Activated naive CD4-positive, alpha-beta T cell treated with anti-CD3 and anti-CD28 coated beads, Interleukin-2, amount 50 U/mL, for 72 hours (primary cell): ENCODE measurements around the gene SYK. TPM values are rescaled to one million over a fixed set of nuclear protein-coding genes. Genes with fewer than 3 reads are reported as not detected.

Experiments used
- ATAC-seq, 2 donors: fragments of 150-1000 bp; cut with Tn5 transposase; 2 replicates each; pipeline ENCODE4 v1.10.0; 2021; ENCODE audit warnings: mild to moderate bottlenecking in 2 of 2, moderate library complexity in 2 of 2
- DNase-seq, 2 donors: peaks; one replicate each; pipeline ENCODE4 v3.0.0; 2021 to 2022; ENCODE audit warnings: low spot score in 2 of 2
- H3K27ac Mint-ChIP-seq, 2 donors: one replicate each; pipeline ENCODE4 v1.8.0; 2022; ENCODE audit warnings: mild to moderate bottlenecking in 2 of 2, mixed read lengths in 2 of 2
- H3K36me3 Mint-ChIP-seq, 2 donors: one replicate each; pipeline ENCODE4 v1.8.0; 2022; ENCODE audit warnings: mixed read lengths in 2 of 2
- H3K9me3 Mint-ChIP-seq, 2 donors: one replicate each; pipeline ENCODE4 v1.8.0; 2022; ENCODE audit warnings: mixed read lengths in 2 of 2
- total RNA-seq, 2 donors: library from RNA; stranded (reverse); gene quantifications; one replicate each; pipeline ENCODE4 v1.2.3, GENCODE V29; 2022

SYK gene
- total RNA-seq, 2 donors from 2014 or later = 0.16 to 0.29 TPM

DNA sequence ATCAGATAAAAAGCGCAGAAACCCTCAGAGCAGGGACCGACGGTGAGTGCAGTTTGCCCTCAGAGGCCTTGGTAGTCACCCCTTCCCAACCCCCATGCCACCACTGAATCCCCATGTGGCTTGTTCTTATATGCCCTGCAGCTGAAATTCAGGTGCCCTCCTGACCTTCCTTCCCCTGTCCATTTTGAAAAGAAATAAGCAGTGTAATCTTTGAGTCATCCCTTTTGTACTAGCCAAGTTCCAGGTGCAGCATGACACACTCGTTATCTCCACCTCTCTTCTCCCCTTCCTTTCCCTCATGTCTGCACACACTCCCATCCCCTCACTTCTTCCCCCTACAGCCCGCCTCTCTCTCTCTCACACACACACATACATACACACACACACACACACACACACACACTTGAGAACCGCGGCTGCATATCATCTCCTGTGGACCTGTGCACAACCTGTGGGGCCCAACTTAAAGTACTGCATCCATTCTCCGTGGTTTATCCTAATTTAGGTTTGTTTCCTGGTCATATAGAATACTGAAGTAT is 53.1 kb downstream of the SYK start:
- no peaks in the 10 kb centered on the region for H3K9me3 Mint-ChIP-seq
- ATAC-seq = no peak
- no peaks in the 10 kb centered on the region for H3K36me3 Mint-ChIP-seq
- H3K27ac Mint-ChIP-seq = no peak overlapping the region
- no peak for DNase-seq

DNA sequence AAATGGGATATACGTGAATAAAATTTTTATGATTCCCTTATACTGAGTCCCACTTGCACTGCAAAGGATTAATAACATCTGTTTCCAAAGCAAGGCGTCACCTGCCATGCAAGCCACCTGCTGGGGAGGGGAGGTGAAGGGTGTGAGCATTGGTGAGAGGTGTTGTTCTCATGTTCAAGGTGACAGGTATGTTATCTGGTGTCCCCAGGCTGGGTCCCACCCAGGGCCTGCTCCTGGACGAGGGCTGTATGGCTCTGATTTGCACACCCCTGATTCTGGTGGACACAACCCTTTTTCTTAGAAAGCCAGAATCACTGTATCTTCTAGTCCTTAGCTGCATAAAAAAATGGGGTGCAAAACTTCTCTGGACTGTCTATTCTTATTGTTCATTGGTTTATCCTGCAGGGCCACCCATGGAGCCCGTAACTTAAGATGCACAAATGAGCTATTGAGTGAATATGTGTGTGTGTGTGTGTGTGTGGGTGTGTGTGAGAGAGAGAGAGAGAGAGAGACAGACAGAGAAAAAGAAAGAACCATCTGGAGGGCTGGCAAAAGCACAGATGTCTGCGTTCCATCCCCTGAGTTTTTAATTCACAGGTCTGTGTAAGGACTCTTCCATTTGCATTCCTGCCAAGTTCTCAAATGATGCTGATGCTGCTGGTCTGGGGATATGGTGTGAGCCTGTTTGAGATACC is 53.7 kb downstream of the SYK start:
- DNase-seq (no peak), ATAC-seq (no peak)
- Mint-ChIP-seq H3K36me3 (no peaks in the 10 kb centered on the region), H3K27ac (no peak overlapping the region), H3K9me3 (no peaks in the 10 kb centered on the region)

DNA sequence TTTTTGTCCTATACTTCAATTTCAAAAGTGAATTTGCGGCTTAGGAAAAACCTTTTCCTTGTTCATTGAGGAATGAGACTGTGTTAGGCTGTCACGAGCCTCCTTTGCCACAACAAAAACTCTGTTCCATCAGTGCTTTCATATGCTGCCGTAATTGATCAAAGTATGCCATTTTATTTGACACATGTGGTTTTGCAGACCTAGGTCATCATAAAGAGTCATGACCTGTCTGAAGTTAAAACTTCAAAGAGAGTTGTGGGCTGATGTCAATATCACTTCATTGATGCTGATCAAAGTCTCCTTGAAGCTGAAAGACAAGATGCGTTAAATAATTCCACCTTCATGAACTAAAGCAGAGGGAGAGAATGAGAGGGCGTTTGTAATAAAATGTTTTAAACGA is 55.5 kb downstream of the SYK start:
- Mint-ChIP-seq H3K27ac (no peak overlapping the region), H3K9me3 (no peaks in the 10 kb centered on the region), H3K36me3 (no peaks in the 10 kb centered on the region)
- peak; percentile 43 to 63 for ATAC-seq
- DNase-seq = no peak

- ATAC-seq = no peak
- Mint-ChIP-seq H3K36me3 (no peaks in the 10 kb centered on the region), H3K9me3 (no peaks in the 10 kb centered on the region), H3K27ac (no peak overlapping the region)
- no peak for DNase-seq
Measured at GRCh38 chr9:90857855-90858254, 56.2 kb downstream of the SYK start.

GRCh38 chr9:90858457-90858901 is 56.9 kb downstream of the SYK start:
- ATAC-seq (no peak), DNase-seq (no peak)
- no peaks in the 10 kb centered on the region for H3K9me3 Mint-ChIP-seq
- peak overlapping the region in 1 of 2 donors; percentile 65 for H3K27ac Mint-ChIP-seq
- no peaks in the 10 kb centered on the region for H3K36me3 Mint-ChIP-seq

GRCh38 chr9:90860382-90860781 is 58.8 kb downstream of the SYK start:
- no peaks in the 10 kb centered on the region for H3K9me3 Mint-ChIP-seq
- DNase-seq (no peak), ATAC-seq (no peak)
- no peaks in the 10 kb centered on the region for H3K36me3 Mint-ChIP-seq
- no peak overlapping the region for H3K27ac Mint-ChIP-seq

DNA sequence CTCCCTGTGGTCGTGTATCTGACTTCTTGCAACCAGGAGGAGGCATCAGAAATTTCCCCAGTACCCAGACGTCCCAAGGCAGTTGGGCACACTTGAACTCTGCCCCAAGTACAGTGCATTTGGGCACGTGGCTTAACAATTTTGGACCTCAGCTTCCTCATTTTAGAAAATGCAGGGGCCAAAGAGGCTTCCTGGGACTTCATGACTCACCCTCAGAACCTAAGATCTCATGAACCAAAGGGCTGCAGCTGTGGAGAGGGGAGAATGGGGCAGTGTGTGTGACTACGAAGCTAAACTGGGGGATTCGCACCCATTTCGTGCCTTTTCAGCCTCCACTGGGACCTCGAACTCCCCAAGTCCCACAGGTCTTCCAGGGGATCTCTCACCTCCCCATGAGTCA is 59.2 kb downstream of the SYK start:
- no peaks in the 10 kb centered on the region for H3K36me3 Mint-ChIP-seq
- DNase-seq = no peak
- H3K9me3 Mint-ChIP-seq = no peaks in the 10 kb centered on the region
- H3K27ac Mint-ChIP-seq = no peak overlapping the region
- ATAC-seq = no peak

DNA sequence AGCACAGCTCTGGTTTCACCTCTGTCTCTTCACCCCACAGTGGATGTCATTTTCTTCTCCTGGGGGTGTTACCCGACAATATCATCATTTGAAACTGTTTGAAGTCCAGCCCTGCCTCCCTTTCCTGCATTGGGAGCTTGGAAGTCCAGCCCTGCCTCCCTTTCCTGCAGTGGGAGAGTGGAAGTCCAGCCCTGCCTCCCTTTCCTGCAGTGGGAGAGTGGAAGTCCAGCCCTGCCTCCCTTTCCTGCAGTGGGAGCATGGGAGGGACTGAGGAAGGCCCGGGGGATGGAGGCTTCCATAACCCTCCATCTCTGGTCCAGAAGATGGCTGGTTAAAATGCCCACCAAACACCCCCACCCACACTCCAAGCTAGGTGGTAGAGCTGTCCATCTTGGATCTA is 59.8 kb downstream of the SYK start:
- ATAC-seq = no peak
- Mint-ChIP-seq H3K36me3 (no peaks in the 10 kb centered on the region), H3K9me3 (no peaks in the 10 kb centered on the region), H3K27ac (no peak overlapping the region)
- no peak for DNase-seq

DNA sequence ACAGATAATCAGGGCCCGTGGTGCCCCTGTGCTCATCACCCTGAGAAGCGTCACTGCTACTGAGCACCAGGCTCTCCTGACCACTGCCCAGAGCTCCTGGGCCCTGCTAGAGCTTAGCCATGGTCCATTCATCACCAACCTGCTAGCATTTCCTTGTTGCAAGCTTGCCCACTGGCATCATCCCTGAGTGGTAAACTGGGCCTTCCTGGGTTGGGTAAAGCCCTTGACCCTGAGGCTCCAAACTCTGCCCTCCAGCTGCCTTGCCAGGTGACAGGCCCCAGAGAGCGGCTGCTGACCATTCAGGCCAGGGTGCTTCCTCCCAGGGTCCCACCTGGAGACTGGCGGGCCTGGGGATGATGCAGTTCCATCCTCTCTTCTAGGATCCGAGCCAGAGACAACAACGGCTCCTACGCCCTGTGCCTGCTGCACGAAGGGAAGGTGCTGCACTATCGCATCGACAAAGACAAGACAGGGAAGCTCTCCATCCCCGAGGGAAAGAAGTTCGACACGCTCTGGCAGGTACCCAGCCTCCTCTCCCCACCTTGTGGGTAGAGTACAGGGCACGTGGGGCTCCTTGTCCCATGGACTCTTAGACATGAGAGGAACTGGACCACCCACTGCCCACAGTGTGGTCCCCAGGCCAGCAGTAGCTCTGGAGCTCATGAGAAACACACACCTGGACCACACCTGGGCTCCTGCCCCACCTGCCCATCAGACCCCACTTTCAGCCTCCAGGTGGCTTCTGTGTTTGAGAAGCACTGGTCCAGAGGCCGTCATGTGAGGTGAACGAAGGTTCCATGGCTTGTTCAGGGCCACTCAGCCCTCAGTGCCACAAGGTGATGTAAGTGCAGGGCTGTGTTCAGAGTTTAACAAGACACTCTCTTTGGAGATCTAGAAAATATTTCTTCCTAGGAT is 60.5 kb downstream of the SYK start:
- Mint-ChIP-seq H3K36me3 (no peaks in the 10 kb centered on the region), H3K27ac (no peak overlapping the region), H3K9me3 (no peaks in the 10 kb centered on the region)
- DNase-seq (no peak), ATAC-seq (no peak)

GRCh38 chr9:90864779-90865178 is 63.2 kb downstream of the SYK start:
- no peak overlapping the region for H3K27ac Mint-ChIP-seq
- no peaks in the 10 kb centered on the region for H3K9me3 Mint-ChIP-seq
- DNase-seq = no peak
- H3K36me3 Mint-ChIP-seq = no peaks in the 10 kb centered on the region
- ATAC-seq = no peak

DNA sequence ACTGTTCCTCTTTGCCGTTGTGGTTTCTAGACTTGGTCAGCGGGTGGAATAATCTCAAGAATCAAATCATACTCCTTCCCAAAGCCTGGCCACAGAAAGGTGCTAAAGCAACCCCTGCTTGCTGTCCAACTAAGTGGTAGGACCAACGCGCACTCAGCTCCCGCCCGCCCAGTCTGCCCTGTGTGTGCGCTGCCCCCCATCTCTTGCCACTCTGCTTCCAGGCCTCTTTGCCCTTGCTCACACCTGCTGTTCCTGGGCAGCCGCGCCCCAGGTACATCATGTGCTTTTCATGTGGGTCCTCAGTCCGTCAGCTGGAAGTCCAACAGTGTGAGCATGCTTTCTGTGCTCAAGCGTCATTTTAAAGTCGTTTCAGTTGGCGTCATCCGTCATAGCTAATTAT is 65.5 kb downstream of the SYK start:
- H3K36me3 Mint-ChIP-seq = no peaks in the 10 kb centered on the region
- no peaks in the 10 kb centered on the region for H3K9me3 Mint-ChIP-seq
- DNase-seq = no peak
- ATAC-seq = no peak
- no peak overlapping the region for H3K27ac Mint-ChIP-seq

DNA sequence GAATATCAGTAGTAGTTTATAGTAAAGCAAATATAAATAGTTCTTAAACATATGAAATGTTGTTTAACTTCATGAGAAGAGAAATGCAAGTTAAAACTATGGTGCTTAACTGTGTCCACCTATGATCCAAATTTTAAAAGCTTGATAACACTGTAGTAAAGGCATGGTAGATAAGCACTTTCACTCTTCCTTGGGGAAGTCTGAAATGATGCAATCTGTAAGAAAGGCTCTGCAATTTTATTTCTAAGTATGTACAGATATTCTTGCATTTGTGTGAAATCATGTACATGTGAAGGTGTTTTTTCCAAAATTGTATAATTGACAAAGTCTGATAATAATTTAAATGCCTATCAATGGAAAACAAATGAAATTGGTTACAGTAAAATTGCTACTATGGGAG is 66.9 kb downstream of the SYK start:
- Mint-ChIP-seq H3K36me3 (no peaks in the 10 kb centered on the region), H3K9me3 (no peaks in the 10 kb centered on the region), H3K27ac (no peak overlapping the region)
- ATAC-seq (no peak), DNase-seq (no peak)

GRCh38 chr9:90869361-90869760 is 67.7 kb downstream of the SYK start:
- H3K27ac Mint-ChIP-seq = no peak overlapping the region
- no peaks in the 10 kb centered on the region for H3K9me3 Mint-ChIP-seq
- no peaks in the 10 kb centered on the region for H3K36me3 Mint-ChIP-seq
- DNase-seq = no peak
- ATAC-seq = no peak

DNA sequence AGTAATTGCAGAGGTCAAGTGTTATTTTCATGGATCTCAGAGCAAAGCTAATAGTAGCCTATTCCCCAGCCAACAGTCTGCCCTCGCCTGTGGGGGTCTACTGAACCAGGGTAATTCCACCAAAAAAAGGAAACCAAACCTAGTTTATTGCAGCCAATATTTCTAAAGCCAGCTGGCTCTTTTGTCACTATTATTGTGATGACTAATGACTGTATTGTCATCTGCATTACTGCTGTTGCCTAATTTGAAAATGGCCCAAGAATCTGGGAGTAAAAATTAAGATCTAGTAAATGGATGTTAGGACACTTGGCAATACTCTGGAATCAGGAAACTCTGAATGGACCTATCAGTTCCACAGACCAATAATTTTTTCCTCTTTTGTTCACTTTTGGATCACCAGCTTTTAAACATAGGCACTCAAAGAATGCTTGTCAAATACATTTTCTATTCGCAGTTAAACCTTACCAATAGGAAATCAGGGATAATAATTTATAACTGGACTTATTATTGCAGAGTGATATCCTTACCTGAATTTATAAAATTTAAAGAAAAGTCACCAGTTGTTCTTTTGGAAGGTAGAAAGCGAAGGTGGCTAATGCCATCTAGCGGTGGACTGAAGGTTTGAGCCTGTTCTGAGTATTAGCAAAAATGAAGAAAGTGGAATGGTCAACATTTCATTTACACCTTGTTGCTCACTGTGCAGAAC is 69.2 kb downstream of the SYK start:
- H3K9me3 Mint-ChIP-seq = no peaks in the 10 kb centered on the region
- no peak for ATAC-seq
- H3K27ac Mint-ChIP-seq = no peak overlapping the region
- DNase-seq = peak in 1 of 2 donors; percentile 16
- H3K36me3 Mint-ChIP-seq = no peaks in the 10 kb centered on the region

DNA sequence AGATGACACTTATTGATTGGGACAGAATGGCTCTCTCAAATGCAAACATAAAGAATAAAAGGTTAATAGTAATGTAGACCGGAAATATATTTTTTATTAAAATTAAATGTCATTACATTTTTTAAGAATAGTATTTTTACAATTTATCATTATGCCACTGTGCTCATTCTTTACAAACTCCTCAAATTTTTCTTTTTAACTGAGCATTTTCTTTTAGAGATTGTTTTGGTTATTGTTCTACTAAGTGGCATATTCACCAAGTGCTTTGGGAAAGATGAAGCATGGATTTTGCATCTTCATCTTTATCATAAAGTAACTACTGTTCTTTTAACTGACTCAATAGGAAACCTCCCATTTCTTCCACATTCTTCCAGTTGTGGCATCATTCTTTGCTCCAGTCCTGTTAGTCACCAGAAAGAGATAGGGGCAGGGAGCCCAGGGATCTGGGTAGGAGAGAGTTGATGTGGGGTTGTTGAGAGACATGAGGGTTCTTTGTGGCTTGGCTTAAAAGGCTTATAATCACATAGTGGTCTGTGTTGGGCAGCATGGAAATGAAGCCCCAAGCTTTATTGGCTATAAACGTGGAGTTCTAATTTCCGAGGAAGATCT is 69.8 kb downstream of the SYK start:
- Mint-ChIP-seq H3K9me3 (no peaks in the 10 kb centered on the region), H3K36me3 (no peaks in the 10 kb centered on the region), H3K27ac (no peak overlapping the region)
- ATAC-seq (no peak), DNase-seq (no peak)

- peak in 1 of 2 donors; percentile 44 for ATAC-seq
- DNase-seq = no peak
- Mint-ChIP-seq H3K36me3 (no peaks in the 10 kb centered on the region), H3K27ac (no peak overlapping the region), H3K9me3 (no peaks in the 10 kb centered on the region)
Measured at GRCh38 chr9:90872835-90873294, 71.2 kb downstream of the SYK start.
